ENCODE data around the gene VPS11.

- TF ChIP-seq CTCF (conservative IDR thresholded peaks at IDR 0.05; ENCODE audit: low read depth in 2 of 2) (no peak), EZH2 (IDR thresholded peaks at IDR 0.05; ENCODE audit: low read depth, unreplicated experiment) (no peak), EZH2phosphoT487 (IDR thresholded peaks at IDR 0.05; ENCODE audit: unreplicated experiment) (no peak), POLR2AphosphoS5 (IDR thresholded peaks at IDR 0.05; ENCODE audit: low read depth) (no peak), NANOG (IDR thresholded peaks at IDR 0.05; ENCODE audit: borderline replicate concordance) (no peak), JUNB (IDR thresholded peaks at IDR 0.05; ENCODE audit: unreplicated experiment) (no peak)
- TF ChIP-seq, protein P1, sequence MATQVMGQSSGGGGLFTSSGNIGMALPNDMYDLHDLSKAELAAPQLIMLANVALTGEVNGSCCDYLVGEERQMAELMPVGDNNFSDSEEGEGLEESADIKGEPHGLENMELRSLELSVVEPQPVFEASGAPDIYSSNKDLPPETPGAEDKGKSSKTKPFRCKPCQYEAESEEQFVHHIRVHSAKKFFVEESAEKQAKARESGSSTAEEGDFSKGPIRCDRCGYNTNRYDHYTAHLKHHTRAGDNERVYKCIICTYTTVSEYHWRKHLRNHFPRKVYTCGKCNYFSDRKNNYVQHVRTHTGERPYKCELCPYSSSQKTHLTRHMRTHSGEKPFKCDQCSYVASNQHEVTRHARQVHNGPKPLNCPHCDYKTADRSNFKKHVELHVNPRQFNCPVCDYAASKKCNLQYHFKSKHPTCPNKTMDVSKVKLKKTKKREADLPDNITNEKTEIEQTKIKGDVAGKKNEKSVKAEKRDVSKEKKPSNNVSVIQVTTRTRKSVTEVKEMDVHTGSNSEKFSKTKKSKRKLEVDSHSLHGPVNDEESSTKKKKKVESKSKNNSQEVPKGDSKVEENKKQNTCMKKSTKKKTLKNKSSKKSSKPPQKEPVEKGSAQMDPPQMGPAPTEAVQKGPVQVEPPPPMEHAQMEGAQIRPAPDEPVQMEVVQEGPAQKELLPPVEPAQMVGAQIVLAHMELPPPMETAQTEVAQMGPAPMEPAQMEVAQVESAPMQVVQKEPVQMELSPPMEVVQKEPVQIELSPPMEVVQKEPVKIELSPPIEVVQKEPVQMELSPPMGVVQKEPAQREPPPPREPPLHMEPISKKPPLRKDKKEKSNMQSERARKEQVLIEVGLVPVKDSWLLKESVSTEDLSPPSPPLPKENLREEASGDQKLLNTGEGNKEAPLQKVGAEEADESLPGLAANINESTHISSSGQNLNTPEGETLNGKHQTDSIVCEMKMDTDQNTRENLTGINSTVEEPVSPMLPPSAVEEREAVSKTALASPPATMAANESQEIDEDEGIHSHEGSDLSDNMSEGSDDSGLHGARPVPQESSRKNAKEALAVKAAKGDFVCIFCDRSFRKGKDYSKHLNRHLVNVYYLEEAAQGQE (IDR thresholded peaks at IDR 0.05; ENCODE audit: unreplicated experiment): no peak
Measured at GRCh38 chr11:119085437-119085847, 17.8 kb downstream of the VPS11 start.

All from GM23338 (cell line).